ENCODE data around the gene SLC1A2. TPM values are rescaled to one million over a fixed set of nuclear protein-coding genes. Genes with fewer than 3 reads are reported as not detected.

The SLC1A2 gene
- total RNA-seq, 1 experiment from 2014 or later: not detected

DNA sequence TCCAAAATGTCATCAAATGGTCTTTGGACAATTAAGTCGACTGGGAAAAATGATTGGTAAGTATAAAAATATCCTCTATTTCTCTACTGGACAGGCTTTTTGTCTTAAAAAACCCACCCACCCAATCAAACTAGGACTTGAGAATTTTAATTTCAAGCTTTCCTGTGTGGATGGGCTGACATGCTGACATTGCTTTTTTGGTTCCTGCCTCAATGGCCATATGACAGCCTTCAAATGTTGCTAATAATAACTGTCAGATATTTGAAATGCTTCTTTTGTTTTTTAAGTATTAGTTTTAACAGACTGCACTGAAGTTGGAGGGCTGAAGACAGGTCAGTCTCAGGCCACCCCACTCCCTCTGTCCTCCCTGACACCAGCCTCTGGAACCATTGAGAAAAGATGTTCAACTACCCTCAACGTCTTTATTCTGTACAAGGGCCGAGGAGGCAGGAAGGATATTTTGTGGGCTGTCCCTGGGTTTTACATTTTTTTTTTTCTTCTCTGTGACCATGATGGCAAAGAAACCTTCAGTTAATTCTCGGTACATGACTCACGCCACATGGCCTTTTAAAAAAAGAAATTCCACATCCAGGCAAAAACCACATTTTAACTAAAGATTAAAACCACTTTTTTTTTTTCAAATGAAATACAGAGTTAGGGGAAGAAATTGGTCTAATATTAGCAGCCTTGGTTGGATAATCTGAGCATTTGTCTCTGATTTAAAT lies 130.4 kb downstream of the SLC1A2 start:
- Histone ChIP-seq H3K4me3 (no peak overlapping the region), H3K36me3 (no peaks in the 10 kb centered on the region), H3K27me3 (no peaks in the 10 kb centered on the region), H3K9me3 (no peaks in the 10 kb centered on the region)
- no peak for DNase-seq

GRCh38 chr11:35288309-35288708 lies 131.0 kb downstream of the SLC1A2 start:
- H3K9me3 ChIP-seq: no peaks in the 10 kb centered on the region
- DNase-seq: no peak
- no peak overlapping the region for H3K4me3 ChIP-seq

DNA sequence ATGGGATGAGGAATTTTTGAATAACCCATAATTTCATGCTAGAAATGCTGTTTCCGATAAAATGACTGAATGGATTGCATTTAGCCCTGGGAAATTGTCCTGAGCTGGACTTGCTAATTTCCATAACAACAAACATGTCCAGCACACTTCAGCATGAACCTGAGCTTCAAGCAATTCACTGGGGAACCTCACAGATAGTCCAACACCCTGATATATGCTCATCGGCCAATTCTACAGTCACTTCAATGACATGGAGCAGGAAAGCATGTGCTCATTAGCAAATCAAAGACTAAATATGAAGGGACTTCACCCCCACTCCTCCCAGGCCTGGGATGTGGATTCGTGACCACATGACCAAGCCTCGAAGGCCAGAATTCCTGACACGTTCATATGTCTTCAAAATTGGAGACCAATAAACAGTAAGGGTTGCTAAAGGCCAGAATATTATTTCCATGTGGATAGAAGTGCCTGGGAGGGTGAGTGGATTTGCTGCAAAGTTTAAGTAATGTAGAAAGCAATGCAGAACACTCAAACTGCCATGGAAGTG lies 131.9 kb downstream of the SLC1A2 start:
- Histone ChIP-seq H3K4me3 (no peak overlapping the region), H3K27me3 (no peaks in the 10 kb centered on the region), H3K9me3 (no peaks in the 10 kb centered on the region), H3K36me3 (no peaks in the 10 kb centered on the region)
- DNase-seq: no peak

More at GRCh38 chr11:35288309-35288708, 131.0 kb downstream of the SLC1A2 start:
- H3K36me3 ChIP-seq: no peaks in the 10 kb centered on the region
- H3K27me3 ChIP-seq: no peaks in the 10 kb centered on the region

- H3K27me3 ChIP-seq: no peaks in the 10 kb centered on the region
- H3K9me3 ChIP-seq: no peaks in the 10 kb centered on the region
- no peaks in the 10 kb centered on the region for H3K36me3 ChIP-seq
- no peak for DNase-seq
- H3K4me3 ChIP-seq: no peak overlapping the region
These were observed 133.2 kb downstream of the SLC1A2 start for GRCh38 chr11:35286126-35286525.

- no peaks in the 10 kb centered on the region for H3K9me3 ChIP-seq
- no peaks in the 10 kb centered on the region for H3K27me3 ChIP-seq
- no peak for DNase-seq
- no peak overlapping the region for H3K4me3 ChIP-seq
- H3K36me3 ChIP-seq: no peaks in the 10 kb centered on the region
These were observed 133.9 kb downstream of the SLC1A2 start for GRCh38 chr11:35285471-35285870.

- Histone ChIP-seq H3K9me3 (no peaks in the 10 kb centered on the region), H3K36me3 (no peaks in the 10 kb centered on the region), H3K27me3 (no peaks in the 10 kb centered on the region), H3K4me3 (no peak overlapping the region)
- DNase-seq: no peak
These were observed 137.0 kb downstream of the SLC1A2 start for GRCh38 chr11:35282221-35282882.

- no peak for DNase-seq
- no peak overlapping the region for H3K4me3 ChIP-seq
- H3K9me3 ChIP-seq: no peaks in the 10 kb centered on the region
- no peaks in the 10 kb centered on the region for H3K27me3 ChIP-seq
- no peaks in the 10 kb centered on the region for H3K36me3 ChIP-seq
These were observed 138.1 kb downstream of the SLC1A2 start for GRCh38 chr11:35281169-35281688.

DNA sequence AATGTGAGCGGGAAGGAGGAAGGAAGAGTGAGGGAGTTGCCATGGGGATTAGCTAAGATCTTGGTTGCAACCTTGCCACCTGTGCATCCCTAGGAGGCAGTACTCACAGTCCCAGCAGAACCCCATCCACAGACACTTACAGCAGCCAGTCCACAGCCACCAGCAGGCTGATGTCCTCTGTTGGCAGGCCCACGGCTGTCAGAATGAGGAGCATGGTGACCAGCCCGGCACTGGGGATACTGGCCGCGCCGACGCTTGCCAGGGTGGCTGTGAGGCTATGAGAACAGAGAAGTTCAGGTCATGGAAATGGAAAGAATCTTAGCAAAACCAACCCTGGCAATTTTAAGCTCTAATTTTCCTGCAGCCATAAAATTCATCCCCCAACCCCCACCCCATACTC lies 138.6 kb downstream of the SLC1A2 start:
- Histone ChIP-seq H3K36me3 (no peaks in the 10 kb centered on the region), H3K4me3 (no peak overlapping the region), H3K27me3 (no peaks in the 10 kb centered on the region), H3K9me3 (no peaks in the 10 kb centered on the region)
- no peak for DNase-seq

GRCh38 chr11:35277827-35278226 lies 141.5 kb downstream of the SLC1A2 start:
- no peak for DNase-seq
- Histone ChIP-seq H3K4me3 (no peak overlapping the region), H3K27me3 (no peaks in the 10 kb centered on the region), H3K9me3 (no peaks in the 10 kb centered on the region), H3K36me3 (no peaks in the 10 kb centered on the region)

DNA sequence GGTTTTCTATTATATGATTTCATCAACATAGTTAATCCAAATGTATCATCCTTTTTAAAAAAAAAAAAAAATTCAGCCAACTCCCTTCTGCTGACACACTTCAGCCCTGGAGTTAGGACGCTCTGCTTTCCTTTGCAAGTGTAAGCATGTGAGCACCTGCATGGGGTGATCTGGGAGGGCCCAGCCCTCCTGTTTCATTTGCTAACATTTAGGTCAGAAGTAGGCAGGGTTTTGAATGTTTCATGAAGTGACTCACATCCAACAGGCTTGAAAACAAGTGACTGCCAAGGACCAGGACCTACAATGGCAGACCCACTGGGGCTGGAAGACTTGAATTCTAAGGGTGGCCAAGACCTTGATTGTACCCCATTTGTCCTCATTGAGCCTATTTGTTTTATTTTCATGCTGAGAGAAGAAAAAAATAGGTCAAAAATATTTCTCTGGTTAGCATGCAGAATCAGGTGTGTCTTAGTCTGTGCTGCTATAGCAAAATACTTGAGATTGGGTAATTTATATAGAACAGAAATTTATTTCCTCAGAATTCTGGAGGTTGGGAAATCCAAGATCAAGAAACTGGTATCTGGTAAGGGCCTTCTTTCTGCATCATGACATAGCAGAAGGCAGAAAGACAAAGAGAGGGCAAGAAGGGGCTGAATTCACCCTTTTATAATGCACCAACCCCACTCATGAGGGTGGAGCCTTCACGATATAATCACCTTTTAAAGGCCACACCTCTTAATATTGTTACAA lies 142.8 kb downstream of the SLC1A2 start:
- Histone ChIP-seq H3K4me3 (no peak overlapping the region), H3K36me3 (no peaks in the 10 kb centered on the region), H3K9me3 (no peaks in the 10 kb centered on the region), H3K27me3 (no peaks in the 10 kb centered on the region)
- DNase-seq: peak; percentile 21

DNA sequence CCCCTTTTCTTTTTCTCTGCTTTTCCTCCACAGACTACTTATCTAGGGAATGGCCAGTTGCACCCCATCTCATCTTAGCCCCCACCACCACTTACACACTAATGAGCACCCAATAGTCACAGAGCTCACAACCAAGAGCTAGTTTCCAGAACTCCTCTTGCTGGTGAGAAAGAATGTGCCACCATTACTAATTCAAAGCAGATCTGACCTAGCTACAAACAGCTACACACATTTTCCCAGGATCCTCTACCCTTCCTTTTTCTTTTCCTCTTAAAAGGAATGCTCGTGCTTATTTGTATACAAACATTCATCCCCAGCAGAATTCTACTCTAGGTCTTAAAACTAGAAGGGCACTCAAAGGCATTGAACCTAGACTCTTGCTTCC lies 143.6 kb downstream of the SLC1A2 start:
- Histone ChIP-seq H3K36me3 (no peaks in the 10 kb centered on the region), H3K9me3 (no peaks in the 10 kb centered on the region), H3K27me3 (no peaks in the 10 kb centered on the region), H3K4me3 (no peak overlapping the region)
- no peak for DNase-seq

DNA sequence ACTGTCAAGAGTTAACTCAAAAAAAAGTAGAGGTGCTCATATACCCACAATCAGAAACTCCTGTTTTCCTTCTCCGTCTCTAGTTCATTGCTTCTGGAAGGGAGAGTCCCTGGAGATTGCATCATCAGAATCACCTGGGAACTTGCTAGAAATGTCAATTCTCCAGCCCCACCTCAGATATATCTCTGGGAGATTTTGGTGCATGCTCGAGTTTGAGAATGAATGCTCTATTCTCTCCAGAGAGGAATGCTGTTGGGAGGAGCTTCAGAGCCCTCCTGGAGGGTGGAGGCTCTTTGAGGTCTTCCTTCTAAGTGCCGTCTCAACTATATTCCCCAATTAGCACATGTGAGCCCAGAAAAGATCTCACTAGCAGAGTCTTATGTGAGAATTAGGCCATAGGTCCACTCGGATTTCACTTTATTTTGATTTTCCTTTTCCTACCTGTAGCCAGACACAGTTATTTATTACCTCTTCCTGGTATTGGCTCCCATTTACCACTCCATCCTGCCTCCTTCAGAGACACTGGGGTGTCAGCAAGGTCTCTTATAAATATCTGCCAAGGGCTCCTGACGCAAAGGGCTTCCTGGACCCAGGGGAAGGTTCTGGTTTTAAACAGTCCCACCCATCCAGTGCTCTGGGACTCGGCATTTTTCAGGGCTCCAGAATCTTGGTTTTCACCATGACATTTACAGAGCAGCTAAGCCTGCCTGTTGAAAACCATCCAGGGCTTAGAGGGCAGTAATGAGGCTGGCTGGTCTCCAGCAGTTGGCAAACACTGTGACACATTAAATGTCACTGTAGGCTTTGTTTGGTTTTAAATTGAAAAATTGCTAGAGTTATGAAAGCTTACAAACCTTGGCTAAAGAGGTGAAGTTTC lies 144.2 kb downstream of the SLC1A2 start:
- H3K27me3 ChIP-seq: no peaks in the 10 kb centered on the region
- peak; percentile 63 for DNase-seq
- no peaks in the 10 kb centered on the region for H3K36me3 ChIP-seq
- H3K4me3 ChIP-seq: no peak overlapping the region
- H3K9me3 ChIP-seq: no peaks in the 10 kb centered on the region

GRCh38 chr11:35272391-35272902 lies 146.9 kb downstream of the SLC1A2 start:
- DNase-seq: no peak
- H3K27me3 ChIP-seq: no peaks in the 10 kb centered on the region
- no peaks in the 10 kb centered on the region for H3K9me3 ChIP-seq
- no peak overlapping the region for H3K4me3 ChIP-seq
- no peaks in the 10 kb centered on the region for H3K36me3 ChIP-seq

DNA sequence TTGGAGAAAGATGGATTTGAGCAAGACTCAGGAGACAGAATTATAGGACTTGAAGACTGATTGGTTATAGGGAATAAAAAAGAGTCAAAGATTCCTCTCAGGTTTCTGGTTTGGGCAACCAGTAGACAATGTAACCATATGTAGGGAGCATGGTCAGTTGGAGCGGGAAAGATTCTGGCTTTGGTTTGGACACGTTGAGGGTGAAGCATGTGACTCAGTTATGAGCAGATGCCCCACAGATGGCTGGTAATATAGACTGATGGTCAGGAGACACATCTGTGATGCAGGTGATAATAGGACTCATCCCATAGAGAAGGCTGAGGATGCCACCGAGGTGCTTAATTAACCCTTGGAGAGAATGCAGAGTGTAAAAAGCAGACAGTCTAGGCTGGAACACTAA lies 148.3 kb downstream of the SLC1A2 start:
- DNase-seq: no peak
- Histone ChIP-seq H3K4me3 (no peak overlapping the region), H3K36me3 (no peaks in the 10 kb centered on the region), H3K9me3 (no peaks in the 10 kb centered on the region), H3K27me3 (no peaks in the 10 kb centered on the region)

DNA sequence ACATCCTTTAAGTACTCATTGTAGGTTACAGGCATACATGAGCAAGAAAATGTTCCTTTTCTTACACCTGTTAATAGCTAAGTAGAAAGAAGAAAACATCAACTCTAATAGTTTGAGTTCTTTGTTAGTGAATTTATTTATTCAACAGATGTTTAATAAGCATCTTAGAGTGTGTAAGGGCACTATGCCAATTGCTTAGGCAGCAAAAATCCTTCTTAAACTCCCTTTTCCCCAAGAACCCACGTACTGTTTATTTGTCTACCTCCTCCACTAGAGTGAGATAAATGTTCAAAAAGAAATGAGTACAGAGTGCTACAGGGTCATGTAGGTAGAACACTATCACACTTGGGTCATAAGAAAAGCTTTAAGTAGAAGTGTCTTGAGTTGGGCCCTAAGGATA lies 149.0 kb downstream of the SLC1A2 start:
- no peaks in the 10 kb centered on the region for H3K36me3 ChIP-seq
- DNase-seq: no peak

GRCh38 chr11:35267504-35267903 lies 151.9 kb downstream of the SLC1A2 start:
- DNase-seq: peak; percentile 47
- Histone ChIP-seq H3K36me3 (no peaks in the 10 kb centered on the region), H3K9me3 (peaks cover 2% of the 10 kb centered on the region; the same call in 1 of the 2 replicates), H3K4me3 (no peak overlapping the region), H3K27me3 (no peaks in the 10 kb centered on the region)

More for the DNA sequence above, 149.0 kb downstream of the SLC1A2 start:
- no peaks in the 10 kb centered on the region for H3K27me3 ChIP-seq
- no peaks in the 10 kb centered on the region for H3K9me3 ChIP-seq
- H3K4me3 ChIP-seq: no peak overlapping the region

Measured in MG63 (cell line).